ENCODE measurements around the gene LILRA6. TPM values are rescaled to one million over a fixed set of nuclear protein-coding genes. Genes with fewer than 3 reads are reported as not detected.
"Not testable (repeated sequence)": the region's sequence is repeated elsewhere in the genome, so short reads cannot be mapped to it uniquely, and the experiment has no call there.

Gene LILRA6
- total RNA-seq, 1 experiment from 2014 or later, result not detected

- Histone ChIP-seq H3K9ac (ENCODE audit: low read length) (no peak overlapping the region), H3K4me3 (replicated peaks in 1 of 2; ENCODE audit: low read depth in 1 of 2, low read length in 2 of 2) (no peak overlapping the region), H3K27ac (ENCODE audit: low read depth, low read length) (no peak overlapping the region), H3K4me2 (ENCODE audit: low read length) (no peak overlapping the region), H3K79me2 (ENCODE audit: insufficient read depth, low read length) (no peaks in the 10 kb centered on the region), H3K4me1 (ENCODE audit: control insufficient read depth in 1 of 2, insufficient read depth in 2 of 2, low read length in 2 of 2) (no peaks in the 10 kb centered on the region), H2AFZ (ENCODE audit: low read depth, low read length, poor library complexity, severe bottlenecking) (no peak overlapping the region), H3K9me2 (ENCODE audit: insufficient read depth) (no peaks in the 10 kb centered on the region), H3K9me3 (ENCODE audit: control insufficient read depth in 1 of 2, insufficient read depth in 1 of 2, low read depth in 1 of 2, low read length in 2 of 2) (no peaks in the 10 kb centered on the region), H3K27me3 (ENCODE audit: insufficient read depth, low read length) (peaks cover 14% of the 10 kb centered on the region; the same call in 1 of the 2 replicates), H4K20me1 (ENCODE audit: insufficient read depth) (no peaks in the 10 kb centered on the region), H3K36me3 (ENCODE audit: control insufficient read depth in 1 of 2, insufficient read depth in 2 of 2, low read length in 2 of 2) (no peaks in the 10 kb centered on the region)
- no peak for ATAC-seq
- ChIA-PET CTCF (no interaction called here), POLR2A (no interaction called here), RAD21 (ENCODE audit: low non-redundant PET in 1 of 2, low total read pairs in 2 of 2, uncharacterized antibody in 2 of 2, unreplicated experiment in 2 of 2) (no interaction called here)
- TF ChIP-seq POLR2AphosphoS5 (IDR thresholded peaks at IDR 0.05; ENCODE audit: low read depth, low read length) (no peak), POLR2A (IDR thresholded peaks at IDR 0.05; ENCODE audit: borderline replicate concordance, extremely low read depth, insufficient read depth, insufficient read length) (no peak), EGR1 (IDR thresholded peaks at IDR 0.05; ENCODE audit: low read depth) (no peak), SP1 (IDR thresholded peaks at IDR 0.05; ENCODE audit: low read depth) (no peak), REST (IDR thresholded peaks at IDR 0.05; ENCODE audit: low read depth) (no peak), ELF1 (IDR thresholded peaks at IDR 0.05; ENCODE audit: borderline replicate concordance, low read depth) (no peak), ZBTB33 (IDR thresholded peaks at IDR 0.05; ENCODE audit: extremely low read depth, insufficient replicate concordance, low read length) (no peak), MAX (IDR thresholded peaks at IDR 0.05) (no peak), SIN3A (IDR thresholded peaks at IDR 0.05; ENCODE audit: low read depth) (no peak)
- no peak for DNase-seq (ENCODE audit: low read depth, low spot score)
- BruUV-seq (replicated peaks), result no TSS peak
- intact Hi-C loops (cut with micrococcal nuclease), result no loop called here
Measured at GRCh38 chr19:54273821-54274220, 31.2 kb upstream of the LILRA6 start.

- H3K36me3 ChIP-seq (ENCODE audit: control insufficient read depth in 1 of 2, insufficient read depth in 2 of 2, low read length in 2 of 2); H3K4me1 ChIP-seq (ENCODE audit: control insufficient read depth in 1 of 2, insufficient read depth in 2 of 2, low read length in 2 of 2); H3K27ac ChIP-seq (ENCODE audit: low read depth, low read length); POLR2A ChIA-PET; H3K4me3 ChIP-seq (replicated peaks in 1 of 2; ENCODE audit: low read depth in 1 of 2, low read length in 2 of 2); H3K4me2 ChIP-seq (ENCODE audit: low read length); BruUV-seq (replicated peaks); H2AFZ ChIP-seq (ENCODE audit: low read depth, low read length, poor library complexity, severe bottlenecking); H3K9me3 ChIP-seq (ENCODE audit: control insufficient read depth in 1 of 2, insufficient read depth in 1 of 2, low read depth in 1 of 2, low read length in 2 of 2); CTCF ChIA-PET; H3K79me2 ChIP-seq (ENCODE audit: insufficient read depth, low read length); H4K20me1 ChIP-seq (ENCODE audit: insufficient read depth); DNase-seq (ENCODE audit: low read depth, low spot score); intact Hi-C loops (cut with micrococcal nuclease); ATAC-seq; H3K9ac ChIP-seq (ENCODE audit: low read length); RAD21 ChIA-PET (ENCODE audit: low non-redundant PET in 1 of 2, low total read pairs in 2 of 2, uncharacterized antibody in 2 of 2, unreplicated experiment in 2 of 2); H3K9me2 ChIP-seq (ENCODE audit: insufficient read depth): not testable (repeated sequence)
- H3K27me3 ChIP-seq (ENCODE audit: insufficient read depth, low read length), result peaks cover 23% of the 10 kb centered on the region
Measured at GRCh38 chr19:54272181-54272580, 29.6 kb upstream of the LILRA6 start.

- H3K27ac ChIP-seq (ENCODE audit: low read depth, low read length); CTCF ChIA-PET; H2AFZ ChIP-seq (ENCODE audit: low read depth, low read length, poor library complexity, severe bottlenecking); H3K4me2 ChIP-seq (ENCODE audit: low read length); ATAC-seq; H4K20me1 ChIP-seq (ENCODE audit: insufficient read depth); H3K9me2 ChIP-seq (ENCODE audit: insufficient read depth); DNase-seq (ENCODE audit: low read depth, low spot score); H3K36me3 ChIP-seq (ENCODE audit: control insufficient read depth in 1 of 2, insufficient read depth in 2 of 2, low read length in 2 of 2); H3K4me3 ChIP-seq (replicated peaks in 1 of 2; ENCODE audit: low read depth in 1 of 2, low read length in 2 of 2); H3K79me2 ChIP-seq (ENCODE audit: insufficient read depth, low read length); BruUV-seq (replicated peaks); intact Hi-C loops (cut with micrococcal nuclease); H3K9me3 ChIP-seq (ENCODE audit: control insufficient read depth in 1 of 2, insufficient read depth in 1 of 2, low read depth in 1 of 2, low read length in 2 of 2); RAD21 ChIA-PET (ENCODE audit: low non-redundant PET in 1 of 2, low total read pairs in 2 of 2, uncharacterized antibody in 2 of 2, unreplicated experiment in 2 of 2); H3K4me1 ChIP-seq (ENCODE audit: control insufficient read depth in 1 of 2, insufficient read depth in 2 of 2, low read length in 2 of 2); POLR2A ChIA-PET; H3K9ac ChIP-seq (ENCODE audit: low read length): not testable (repeated sequence)
- peaks cover 23% of the 10 kb centered on the region for H3K27me3 ChIP-seq (ENCODE audit: insufficient read depth, low read length)
Measured at GRCh38 chr19:54271587-54271986, 29.0 kb upstream of the LILRA6 start.

Data from HCT116 (cell line).